GM18526 (cell line): Measurements from ENCODE around the gene MCTP2.

Experiments
- POLR2A ChIP-seq: IDR thresholded peaks from 3 replicates; pipeline ENCODE4 v1.6.1; 2011; ENCODE audit not compliant: insufficient read length; ENCODE audit errors: extremely low read depth

Gene MCTP2

GRCh38 chr15:94230431-94230882 is 904 bp upstream of the MCTP2 start:
- no peak for TF ChIP-seq POLR2A

- peak; percentile 44 for TF ChIP-seq POLR2A
These were observed 535 bp downstream of the MCTP2 start for GRCh38 chr15:94231723-94232468.

- no peak for TF ChIP-seq POLR2A
These were observed 2.1 kb downstream of the MCTP2 start for GRCh38 chr15:94233441-94233840.

GRCh38 chr15:94234300-94234699 is 2.9 kb downstream of the MCTP2 start:
- no peak for TF ChIP-seq POLR2A

GRCh38 chr15:94235041-94235440 is 3.7 kb downstream of the MCTP2 start:
- TF ChIP-seq POLR2A = no peak

- TF ChIP-seq POLR2A = no peak
These were observed 4.3 kb downstream of the MCTP2 start for GRCh38 chr15:94235646-94236045.

- TF ChIP-seq POLR2A = no peak
These were observed 5.2 kb downstream of the MCTP2 start for GRCh38 chr15:94236608-94237007.

GRCh38 chr15:94237903-94238302 is 6.5 kb downstream of the MCTP2 start:
- no peak for TF ChIP-seq POLR2A

- no peak for TF ChIP-seq POLR2A
These were observed 7.3 kb downstream of the MCTP2 start for GRCh38 chr15:94238539-94239118.

- no peak for TF ChIP-seq POLR2A
These were observed 8.1 kb downstream of the MCTP2 start for GRCh38 chr15:94239474-94239873.

- no peak for TF ChIP-seq POLR2A
These were observed 9.1 kb downstream of the MCTP2 start for GRCh38 chr15:94240480-94240879.

GRCh38 chr15:94242257-94242656 is 10.9 kb downstream of the MCTP2 start:
- TF ChIP-seq POLR2A = no peak

- no peak for TF ChIP-seq POLR2A
These were observed 12.1 kb downstream of the MCTP2 start for GRCh38 chr15:94243418-94243817.

- no peak for TF ChIP-seq POLR2A
These were observed 14.7 kb downstream of the MCTP2 start for GRCh38 chr15:94246016-94246415.

- no peak for TF ChIP-seq POLR2A
These were observed 16.7 kb downstream of the MCTP2 start for GRCh38 chr15:94247789-94248638.

- TF ChIP-seq POLR2A = no peak
These were observed 19.4 kb downstream of the MCTP2 start for GRCh38 chr15:94250801-94251200.
